Muscle of back (tissue), 11 donors: ENCODE data around the gene PRKG1. TPM values are rescaled to one million over a fixed set of nuclear protein-coding genes. Genes with fewer than 3 reads are reported as not detected.
"Not testable (repeated sequence)": the region's sequence is repeated elsewhere in the genome, so short reads cannot be mapped to it uniquely, and the experiment has no call there.

Experiments used
- DNase-seq, 3 donors: peaks; one replicate each; pipeline versions ENCODE4 v3.0.0 to v3.0.0-alpha.2; 2013
- polyA plus RNA-seq, 10 donors: library from polyadenylated mRNA; unstranded; fragments of 120-200 nt; gene quantifications; one replicate each; pipeline ENCODE4 v1.2.1, GENCODE V29; 2013; ENCODE audit not compliant: insufficient read length in 10 of 10

Gene PRKG1
- polyA plus RNA-seq, 10 donors: 32.4 to 71.5 (median 45.2) TPM

GRCh38 chr10:51113007-51113406, 38.7 kb downstream of the PRKG1 start:
- DNase-seq: no peak

- DNase-seq: no peak
These were observed 42.9 kb downstream of the PRKG1 start for GRCh38 chr10:51117053-51117660.

- peak; percentile 35 to 87 (median 55) for DNase-seq
These were observed 43.5 kb downstream of the PRKG1 start for GRCh38 chr10:51117794-51118193.

- DNase-seq: peak in 1 of 3 donors; percentile 37
These were observed 45.2 kb downstream of the PRKG1 start for GRCh38 chr10:51119441-51119840.

- DNase-seq: no peak
These were observed 47.6 kb downstream of the PRKG1 start for GRCh38 chr10:51121861-51122260.

GRCh38 chr10:51124852-51125251, 50.6 kb downstream of the PRKG1 start:
- DNase-seq: peak in 1 of 3 donors; percentile 37

- no peak for DNase-seq
These were observed 51.2 kb downstream of the PRKG1 start for GRCh38 chr10:51125518-51125917.

GRCh38 chr10:51129946-51130544, 55.8 kb downstream of the PRKG1 start:
- peak in 1 of 3 donors; percentile 49 for DNase-seq

GRCh38 chr10:51137756-51138529, 63.7 kb downstream of the PRKG1 start:
- no peak for DNase-seq

- DNase-seq: no peak
These were observed 64.9 kb downstream of the PRKG1 start for GRCh38 chr10:51139176-51139575.

- DNase-seq: no peak
These were observed 66.7 kb downstream of the PRKG1 start for GRCh38 chr10:51141010-51141409.

- no peak for DNase-seq
These were observed 70.0 kb downstream of the PRKG1 start for GRCh38 chr10:51144161-51144781.

- peak in 2 of 3 donors; percentile 18 to 29 for DNase-seq
These were observed 71.1 kb downstream of the PRKG1 start for GRCh38 chr10:51145375-51145774.

- DNase-seq: no peak
These were observed 73.5 kb downstream of the PRKG1 start for GRCh38 chr10:51147644-51148399.

GRCh38 chr10:51156926-51157325, 82.6 kb downstream of the PRKG1 start:
- DNase-seq: peak in 2 of 3 donors; percentile 11 to 74

- no peak for DNase-seq
These were observed 84.5 kb downstream of the PRKG1 start for GRCh38 chr10:51158832-51159231.

- no peak for DNase-seq
These were observed 85.6 kb downstream of the PRKG1 start for GRCh38 chr10:51159841-51160240.

GRCh38 chr10:51162002-51162401, 87.7 kb downstream of the PRKG1 start:
- peak in 2 of 3 donors; percentile 8 to 11 for DNase-seq

GRCh38 chr10:51163380-51164049, 89.2 kb downstream of the PRKG1 start:
- not testable (repeated sequence) for DNase-seq

GRCh38 chr10:51168086-51168815, 94.0 kb downstream of the PRKG1 start:
- DNase-seq: no peak
